ENCODE data around the gene S100P. TPM values are rescaled to one million over a fixed set of nuclear protein-coding genes. Genes with fewer than 3 reads are reported as not detected.
"Not testable (repeated sequence)": the region's sequence is repeated elsewhere in the genome, so short reads cannot be mapped to it uniquely, and the experiment has no call there.

Gene S100P
- total and polyA plus RNA-seq, 3 experiments from 2014 or later: 1.0 to 1.7 (median 1.2) TPM

DNA sequence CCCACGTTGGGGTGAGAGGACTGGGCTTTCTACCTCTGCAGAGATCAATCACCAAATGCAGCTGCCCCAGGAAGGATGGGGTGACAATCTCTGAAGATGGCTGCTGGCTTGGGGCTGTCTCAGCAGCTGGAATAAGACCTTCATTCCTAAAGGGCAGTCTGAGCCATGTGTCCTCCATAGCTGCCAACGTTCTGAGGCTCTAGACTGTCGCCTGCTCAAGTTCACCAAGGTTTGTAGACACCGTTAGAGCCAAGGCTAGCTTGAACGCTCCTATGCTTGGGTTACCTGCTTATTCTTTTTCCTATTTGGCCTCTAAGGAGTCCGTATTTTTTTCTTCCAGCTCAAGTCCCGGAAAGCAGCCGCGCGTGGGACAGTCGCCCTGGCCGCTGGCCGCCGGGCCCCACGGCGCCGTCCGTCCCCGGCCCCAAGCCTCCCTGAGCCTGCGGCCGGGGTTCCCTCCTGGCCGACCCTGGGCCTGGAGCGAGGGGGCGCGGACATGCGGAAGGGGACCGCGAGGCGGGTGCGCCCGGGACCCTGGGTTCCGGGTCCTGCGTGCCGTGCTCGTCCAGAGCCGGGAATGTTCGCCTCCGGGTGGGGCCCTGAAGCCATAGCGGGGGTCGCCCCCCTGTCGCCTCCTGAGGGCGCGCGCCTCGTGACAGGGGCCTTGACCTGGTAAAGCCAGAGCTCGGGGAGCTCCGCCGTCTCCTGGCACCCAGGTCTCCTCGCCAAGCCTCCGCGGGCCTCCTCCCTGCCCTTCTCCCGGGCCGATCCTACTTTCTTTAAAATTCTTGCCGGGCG is 29.9 kb upstream of the S100P start:
- Histone ChIP-seq H3K4me3 (ENCODE audit: low read length) (no peak overlapping the region), H3K27ac (ENCODE audit: low read depth, low read length) (no peak overlapping the region), H3K36me3 (ENCODE audit: insufficient read depth, low read length) (no peaks in the 10 kb centered on the region), H3K4me1 (ENCODE audit: insufficient read depth, low read length) (peaks cover 15% of the 10 kb centered on the region), H3K27me3 (ENCODE audit: insufficient read depth, low read length, poor library complexity, severe bottlenecking) (no peaks in the 10 kb centered on the region), H3K9me3 (ENCODE audit: low read length) (no peaks in the 10 kb centered on the region)
- CTCF ChIA-PET: interaction anchor here (0.6 to 2.3 kb wide), 10 partner anchors 10 to 404 kb away, joined by 3 to 11 read pairs (median 3); partner anchors contain the start of genes GRPEL1, KIAA0232 and MRFAP1
- Mint-ChIP-seq H3K27ac (peak overlapping the region in 1 of 8 donors; percentile 24), H3K36me3 (peaks cover 0 to 4% (median 0%) of the 10 kb centered on the region in 3 donors), H3K4me3 (peak overlapping the region in 4 of 7 donors; percentile 19 to 70 (median 38)), H3K27me3 (peaks cover 11 to 17% of the 10 kb centered on the region in 2 donors), H3K9me3 (no peaks in the 10 kb centered on the region), H3K4me1 (peaks cover 4 to 8% (median 5%) of the 10 kb centered on the region in 3 donors)
- DNase-seq: no peak
- POLR2A ChIA-PET: interaction anchor here (0.6 to 1.1 kb wide), 5 partner anchors 10 to 46 kb away, joined by 3 to 4 read pairs (median 3); partner anchors contain the start of gene MRFAP1L1

DNA sequence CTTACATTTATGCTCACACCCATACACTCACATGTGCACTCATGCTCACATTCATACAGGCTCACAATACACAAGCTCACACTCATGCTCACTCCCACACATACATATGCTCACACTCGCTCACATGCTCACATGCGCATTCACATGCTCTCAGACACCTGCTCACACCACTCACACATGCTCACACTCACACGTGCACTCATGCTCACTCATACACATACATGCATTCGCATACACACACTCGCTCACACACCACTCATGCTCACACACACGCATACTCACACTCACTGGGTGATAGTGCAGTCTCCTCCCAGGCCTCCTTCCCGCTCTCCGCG is 28.4 kb upstream of the S100P start:
- Mint-ChIP-seq H3K9me3 (no peaks in the 10 kb centered on the region), H3K36me3 (peaks cover 0 to 7% (median 6%) of the 10 kb centered on the region in 3 donors), H3K27ac (no peak overlapping the region), H3K27me3 (peaks cover 11 to 17% of the 10 kb centered on the region in 2 donors), H3K4me3 (no peak overlapping the region), H3K4me1 (peaks cover 0 to 4% (median 0%) of the 10 kb centered on the region in 3 donors)
- H3K36me3 ChIP-seq (ENCODE audit: insufficient read depth, low read length): no peaks in the 10 kb centered on the region
- peaks cover 8% of the 10 kb centered on the region for H3K4me1 ChIP-seq (ENCODE audit: insufficient read depth, low read length)
- H3K27ac ChIP-seq (ENCODE audit: low read depth, low read length): no peak overlapping the region
- ChIA-PET POLR2A (interaction anchor here (0.7 kb wide), 1 partner anchor 106 kb away, joined by 6 read pairs; no protein-coding TSS in a partner anchor), CTCF (interaction anchor here (2.1 kb wide), 1 partner anchor 24 kb away, joined by 11 read pairs; the partner anchor contains the start of gene MRFAP1)
- no peak for DNase-seq
- H3K27me3 ChIP-seq (ENCODE audit: insufficient read depth, low read length, poor library complexity, severe bottlenecking): no peaks in the 10 kb centered on the region
- no peaks in the 10 kb centered on the region for H3K9me3 ChIP-seq (ENCODE audit: low read length)
- no peak overlapping the region for H3K4me3 ChIP-seq (ENCODE audit: low read length)

DNA sequence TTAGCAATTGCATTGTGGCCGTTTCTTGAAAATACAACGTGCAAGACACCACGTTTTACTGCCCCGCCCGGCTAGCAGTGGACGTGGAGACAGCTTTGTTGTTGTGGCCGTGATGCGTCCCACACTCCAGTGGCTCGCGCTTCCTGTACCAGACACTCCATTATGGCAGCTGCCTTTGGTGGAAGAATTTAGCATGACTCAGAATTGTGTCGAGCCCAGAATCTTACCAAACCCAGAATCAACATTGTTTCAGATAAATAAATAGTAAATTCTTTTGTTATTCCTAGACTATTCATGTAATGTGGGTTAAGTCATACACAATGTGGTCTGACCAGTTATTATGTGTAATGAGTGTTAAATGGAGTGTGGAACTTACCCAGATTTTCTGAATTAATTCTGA is 25.3 kb upstream of the S100P start:
- H3K36me3 ChIP-seq (ENCODE audit: insufficient read depth, low read length): no peaks in the 10 kb centered on the region
- no peaks in the 10 kb centered on the region for H3K27me3 ChIP-seq (ENCODE audit: insufficient read depth, low read length, poor library complexity, severe bottlenecking)
- H3K4me1 ChIP-seq (ENCODE audit: insufficient read depth, low read length): peaks cover 8% of the 10 kb centered on the region
- H3K4me3 ChIP-seq (ENCODE audit: low read length): no peak overlapping the region
- peaks cover 0 to under 1% (median 0%) of the 10 kb centered on the region in 5 donors for H3K9me3 Mint-ChIP-seq
- peaks cover 0 to 13% (median 5%) of the 10 kb centered on the region in 3 donors for H3K36me3 Mint-ChIP-seq
- no peak for DNase-seq
- H3K27me3 Mint-ChIP-seq: peaks cover 3 to 6% of the 10 kb centered on the region in 2 donors
- peaks cover 5 to 9% (median 5%) of the 10 kb centered on the region in 3 donors for H3K4me1 Mint-ChIP-seq
- H3K27ac ChIP-seq (ENCODE audit: low read depth, low read length): no peak overlapping the region
- no peak overlapping the region for H3K27ac Mint-ChIP-seq
- no peak overlapping the region for H3K4me3 Mint-ChIP-seq
- no peaks in the 10 kb centered on the region for H3K9me3 ChIP-seq (ENCODE audit: low read length)
- POLR2A ChIA-PET: no interaction called here
- CTCF ChIA-PET: interaction anchor here (10.4 kb wide), 1 partner anchor 39 kb away, joined by 369 read pairs; the partner anchor contains the start of genes BLOC1S4, MRFAP1L1 and S100P

DNA sequence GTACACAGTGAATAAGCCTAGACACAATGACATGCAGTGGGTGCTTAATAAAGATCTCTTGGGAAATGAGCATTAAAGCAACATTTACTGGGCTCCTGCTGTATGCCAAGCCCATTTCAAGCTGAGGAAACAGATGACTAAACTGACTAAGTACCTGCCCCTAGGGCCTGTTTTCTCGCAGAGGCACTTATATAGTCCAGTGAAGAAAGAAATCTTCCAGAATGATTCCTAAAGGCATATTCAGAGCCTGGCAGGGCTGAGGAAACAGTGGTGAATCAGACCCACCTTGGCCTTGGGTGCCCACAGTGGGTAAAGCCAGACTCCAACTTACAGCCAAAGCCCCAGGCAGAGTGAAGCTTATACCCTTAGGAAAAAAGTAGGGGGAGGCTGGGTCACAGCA is 22.0 kb upstream of the S100P start:
- Mint-ChIP-seq H3K36me3 (peaks cover 6 to 40% (median 15%) of the 10 kb centered on the region in 3 donors), H3K4me1 (peaks cover 29 to 32% (median 31%) of the 10 kb centered on the region in 3 donors), H3K4me3 (peak overlapping the region in 2 of 7 donors; percentile 41 to 80), H3K27ac (peak overlapping the region in 2 of 8 donors; percentile 74 to 91), H3K9me3 (peaks cover 0 to 3% (median 0%) of the 10 kb centered on the region in 5 donors), H3K27me3 (peaks cover 0 to 4% of the 10 kb centered on the region in 2 donors)
- ChIA-PET CTCF (interaction anchor here (1.3 to 10.4 kb wide), 2 partner anchors 19 to 35 kb away, joined by 3 to 369 read pairs; partner anchors contain the start of genes BLOC1S4, MRFAP1L1 and S100P), POLR2A (interaction anchor here (1.0 kb wide), 1 partner anchor 25 kb away, joined by 3 read pairs; no protein-coding TSS in a partner anchor)
- Histone ChIP-seq H3K9me3 (ENCODE audit: low read length) (no peaks in the 10 kb centered on the region), H3K36me3 (ENCODE audit: insufficient read depth, low read length) (peaks cover 10% of the 10 kb centered on the region), H3K4me3 (ENCODE audit: low read length) (no peak overlapping the region), H3K27me3 (ENCODE audit: insufficient read depth, low read length, poor library complexity, severe bottlenecking) (no peaks in the 10 kb centered on the region), H3K4me1 (ENCODE audit: insufficient read depth, low read length) (peaks cover 18% of the 10 kb centered on the region), H3K27ac (ENCODE audit: low read depth, low read length) (no peak overlapping the region)
- no peak for DNase-seq

DNA sequence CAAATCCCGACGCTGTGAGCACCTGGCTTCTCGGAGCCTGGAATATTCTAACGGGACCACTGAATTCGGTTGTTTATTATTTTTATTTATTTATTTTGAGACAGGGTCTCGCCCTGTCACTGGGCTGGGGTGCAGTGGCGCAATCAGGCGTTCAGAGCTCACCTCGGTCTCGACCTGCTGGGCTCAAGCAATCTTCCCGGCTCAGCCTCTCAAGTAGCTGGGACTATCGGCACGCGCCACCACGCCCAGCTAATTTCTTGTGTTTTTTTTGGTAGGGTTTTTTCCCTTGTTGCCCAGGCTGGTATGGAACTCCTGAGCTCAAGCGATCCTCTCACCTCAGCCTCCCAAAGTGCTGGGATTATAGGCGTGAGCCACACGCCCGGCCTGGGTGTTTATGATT is 21.5 kb upstream of the S100P start:
- H3K9me3 Mint-ChIP-seq: peaks cover 0 to 3% (median 0%) of the 10 kb centered on the region in 5 donors
- H3K36me3 Mint-ChIP-seq: peaks cover 9 to 45% (median 17%) of the 10 kb centered on the region in 3 donors
- Histone ChIP-seq H3K9me3 (ENCODE audit: low read length) (no peaks in the 10 kb centered on the region), H3K4me1 (ENCODE audit: insufficient read depth, low read length) (peaks cover 23% of the 10 kb centered on the region), H3K27me3 (ENCODE audit: insufficient read depth, low read length, poor library complexity, severe bottlenecking) (no peaks in the 10 kb centered on the region), H3K4me3 (ENCODE audit: low read length) (no peak overlapping the region), H3K36me3 (ENCODE audit: insufficient read depth, low read length) (peaks cover 10% of the 10 kb centered on the region), H3K27ac (ENCODE audit: low read depth, low read length) (no peak overlapping the region)
- H3K4me3 Mint-ChIP-seq: no peak overlapping the region
- H3K27ac Mint-ChIP-seq: peak overlapping the region in 1 of 8 donors; percentile 74
- ChIA-PET CTCF (interaction anchor here (1.3 to 10.4 kb wide), 2 partner anchors 19 to 35 kb away, joined by 3 to 369 read pairs; partner anchors contain the start of genes BLOC1S4, MRFAP1L1 and S100P), POLR2A (no interaction called here)
- peak in 1 of 5 donors; percentile 45 for DNase-seq
- H3K4me1 Mint-ChIP-seq: peaks cover 34 to 37% (median 36%) of the 10 kb centered on the region in 3 donors
- H3K27me3 Mint-ChIP-seq: peaks cover 0 to 4% of the 10 kb centered on the region in 2 donors

DNA sequence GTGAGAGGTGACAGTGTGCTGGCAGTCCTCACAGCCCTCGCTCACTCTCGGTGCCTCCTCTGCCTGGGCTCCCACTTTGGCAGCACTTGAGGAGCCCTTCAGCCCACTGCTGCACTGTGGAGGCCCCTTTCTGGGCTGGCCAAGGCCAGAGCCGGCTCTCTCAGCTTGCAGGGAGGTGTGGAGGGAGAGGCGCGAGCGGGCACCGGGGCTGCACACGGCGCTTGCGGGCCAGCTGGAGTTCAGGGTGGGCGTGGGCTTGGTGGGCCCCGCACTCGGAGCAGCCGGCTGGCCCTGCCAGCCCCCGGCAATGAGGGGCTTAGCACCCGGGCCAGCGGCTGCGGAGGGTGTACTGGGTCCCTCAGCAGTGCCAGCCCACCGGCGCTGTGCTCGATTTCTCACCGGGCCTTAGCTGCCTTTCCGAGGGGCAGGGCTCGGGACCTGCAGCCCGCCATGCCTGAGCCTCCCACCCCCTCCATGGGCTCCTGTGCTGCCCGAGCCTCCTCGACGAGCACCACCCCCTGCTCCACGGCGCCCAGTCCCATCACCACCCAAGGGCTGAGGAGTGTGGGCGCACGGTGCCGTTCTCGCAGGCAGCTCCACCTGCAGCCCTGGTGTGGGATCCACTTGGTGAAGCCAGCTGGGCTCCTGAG is 21.0 kb upstream of the S100P start:
- not testable (repeated sequence) for H3K9me3 ChIP-seq (ENCODE audit: low read length); H3K9me3 Mint-ChIP-seq; H3K27me3 ChIP-seq (ENCODE audit: insufficient read depth, low read length, poor library complexity, severe bottlenecking); H3K4me3 ChIP-seq (ENCODE audit: low read length); H3K27me3 Mint-ChIP-seq
- Histone ChIP-seq H3K27ac (ENCODE audit: low read depth, low read length) (peak overlapping the region; percentile 84), H3K4me1 (ENCODE audit: insufficient read depth, low read length) (peaks cover 28% of the 10 kb centered on the region), H3K36me3 (ENCODE audit: insufficient read depth, low read length) (peaks cover 14% of the 10 kb centered on the region)
- ChIA-PET POLR2A (interaction anchor here (1.2 to 4.6 kb wide), 9 partner anchors 9 to 314 kb away, joined by 3 to 77 read pairs (median 50); partner anchors contain the start of genes BLOC1S4, MRFAP1, MRFAP1L1 and S100P), CTCF (interaction anchor here (0.9 to 10.4 kb wide), 9 partner anchors 9 to 201 kb away, joined by 3 to 369 read pairs (median 7); partner anchors contain the start of genes BLOC1S4, MRFAP1, MRFAP1L1 and S100P)
- peaks cover 9 to 51% (median 18%) of the 10 kb centered on the region in 3 donors for H3K36me3 Mint-ChIP-seq
- H3K4me1 Mint-ChIP-seq: peaks cover 39 to 42% (median 41%) of the 10 kb centered on the region in 3 donors
- H3K4me3 Mint-ChIP-seq: peak overlapping the region in 4 of 7 donors; percentile 95 to 99 (median 96)
- peak overlapping the region in 5 of 8 donors; percentile 97 to 99 (median 98) for H3K27ac Mint-ChIP-seq
- peak in 1 of 5 donors; percentile 47 for DNase-seq

DNA sequence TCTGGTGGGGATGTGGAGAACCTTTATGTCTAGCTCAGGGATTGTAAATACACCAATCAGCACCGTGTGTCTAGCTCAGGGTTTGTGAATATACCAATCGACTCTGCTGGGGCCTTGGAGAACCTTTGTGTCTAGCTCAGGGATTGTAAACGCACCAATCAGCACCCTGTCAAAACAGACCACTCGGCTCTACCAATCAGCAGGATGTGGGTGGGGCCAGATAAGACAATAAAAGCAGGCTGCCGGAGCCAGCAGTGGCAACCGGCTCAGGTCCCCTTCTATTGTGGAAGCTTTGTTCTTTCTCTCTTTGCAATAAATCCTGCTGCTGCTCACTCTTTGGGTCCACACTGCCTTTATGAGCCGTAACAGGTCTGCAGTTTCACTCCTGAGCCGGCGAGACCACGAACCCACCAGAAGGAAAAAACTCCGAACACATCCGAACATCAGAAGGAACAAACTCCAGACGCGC is 20.5 kb upstream of the S100P start:
- peaks cover 30% of the 10 kb centered on the region for H3K4me1 ChIP-seq (ENCODE audit: insufficient read depth, low read length)
- Mint-ChIP-seq H3K4me1 (peaks cover 43 to 44% (median 44%) of the 10 kb centered on the region in 3 donors), H3K4me3 (peak overlapping the region; percentile 95 to 99 (median 97)), H3K36me3 (peaks cover 9 to 54% (median 16%) of the 10 kb centered on the region in 3 donors), H3K27ac (peak overlapping the region; percentile 95 to 99 (median 98))
- peak overlapping the region; percentile 84 for H3K27ac ChIP-seq (ENCODE audit: low read depth, low read length)
- peak in 2 of 5 donors; percentile 44 to 62 for DNase-seq
- POLR2A ChIA-PET: interaction anchor here (0.6 to 4.6 kb wide), 13 partner anchors 9 to 395 kb away, joined by 3 to 77 read pairs (median 7); partner anchors contain the start of genes BLOC1S4, GRPEL1, MRFAP1 and MRFAP1L1
- H3K9me3 Mint-ChIP-seq; H3K9me3 ChIP-seq (ENCODE audit: low read length); H3K27me3 Mint-ChIP-seq; H3K27me3 ChIP-seq (ENCODE audit: insufficient read depth, low read length, poor library complexity, severe bottlenecking): not testable (repeated sequence)
- H3K36me3 ChIP-seq (ENCODE audit: insufficient read depth, low read length): peaks cover 14% of the 10 kb centered on the region
- H3K4me3 ChIP-seq (ENCODE audit: low read length): peak overlapping the region; percentile 65
- CTCF ChIA-PET: interaction anchor here (0.7 to 10.4 kb wide), 10 partner anchors 9 to 200 kb away, joined by 3 to 369 read pairs (median 12); partner anchors contain the start of genes BLOC1S4, MRFAP1, MRFAP1L1 and S100P
